SU-DHL-6 (cell line): ENCODE data around the gene PDZD8.

Experiments
- EZH2phosphoT487 ChIP-seq: fragments of 200-600 bp; sonication (generic), shearing (Covaris generic); conservative IDR thresholded peaks from 2 replicates; pipeline ENCODE4 v1.6.1; 2018; ENCODE audit warnings: mild to moderate bottlenecking, antibody characterized with exemption, low read length, moderate library complexity, mixed read lengths
- TF ChIP-seq, protein P1 (sequence below): fragments of 200-600 bp; sonication (generic); IDR thresholded peaks from one replicate; pipeline ENCODE4 v1.5.1; 2017; ENCODE audit warnings: antibody characterized with exemption, mild to moderate bottlenecking, low read length, moderate library complexity; ENCODE audit not compliant: insufficient read depth, poor library complexity, severe bottlenecking

DNA sequence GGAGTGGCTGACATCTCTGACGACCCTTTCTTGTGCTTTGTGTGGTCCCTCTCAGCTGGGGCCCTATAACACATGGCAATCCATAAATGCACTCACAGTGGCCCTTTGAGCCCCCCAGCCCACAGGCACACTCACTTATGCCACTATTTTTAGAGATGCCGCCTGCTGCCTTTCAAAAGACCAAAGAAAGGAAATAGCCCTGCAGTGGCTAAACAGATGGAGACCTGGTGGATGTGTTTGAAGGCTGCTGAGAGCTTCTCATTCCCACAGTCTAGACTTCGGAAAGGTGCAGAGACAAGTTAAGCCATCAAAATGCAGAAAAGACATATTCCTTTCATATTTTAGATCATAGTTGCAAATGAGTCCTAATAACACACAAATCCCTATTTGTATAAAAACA lies 42.0 kb upstream of the PDZD8 start:
- TF ChIP-seq, protein P1, sequence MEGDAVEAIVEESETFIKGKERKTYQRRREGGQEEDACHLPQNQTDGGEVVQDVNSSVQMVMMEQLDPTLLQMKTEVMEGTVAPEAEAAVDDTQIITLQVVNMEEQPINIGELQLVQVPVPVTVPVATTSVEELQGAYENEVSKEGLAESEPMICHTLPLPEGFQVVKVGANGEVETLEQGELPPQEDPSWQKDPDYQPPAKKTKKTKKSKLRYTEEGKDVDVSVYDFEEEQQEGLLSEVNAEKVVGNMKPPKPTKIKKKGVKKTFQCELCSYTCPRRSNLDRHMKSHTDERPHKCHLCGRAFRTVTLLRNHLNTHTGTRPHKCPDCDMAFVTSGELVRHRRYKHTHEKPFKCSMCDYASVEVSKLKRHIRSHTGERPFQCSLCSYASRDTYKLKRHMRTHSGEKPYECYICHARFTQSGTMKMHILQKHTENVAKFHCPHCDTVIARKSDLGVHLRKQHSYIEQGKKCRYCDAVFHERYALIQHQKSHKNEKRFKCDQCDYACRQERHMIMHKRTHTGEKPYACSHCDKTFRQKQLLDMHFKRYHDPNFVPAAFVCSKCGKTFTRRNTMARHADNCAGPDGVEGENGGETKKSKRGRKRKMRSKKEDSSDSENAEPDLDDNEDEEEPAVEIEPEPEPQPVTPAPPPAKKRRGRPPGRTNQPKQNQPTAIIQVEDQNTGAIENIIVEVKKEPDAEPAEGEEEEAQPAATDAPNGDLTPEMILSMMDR = no peak
- no peak for TF ChIP-seq EZH2phosphoT487
